Astrocyte of the spinal cord (primary cell): ENCODE results near the gene MTFP1.

Experiments used
- DNase-seq: peaks from one replicate; pipeline ENCODE4 v3.0.0; 2011; ENCODE audit warnings: low read depth, low spot score
- H3K4me3 ChIP-seq: 2 replicates; pipeline ENCODE4 v1.5.1; 2011; ENCODE audit warnings: low read depth, mild to moderate bottlenecking, low read length, moderate library complexity
- in situ Hi-C: cut with HindIII; loops from 2 replicates; pipeline ENCODE4 v1.10.0; 2017; ENCODE audit warnings: low sequenced_read_pairs
- TF ChIP-seq, protein P1 (sequence below): IDR thresholded peaks from 2 replicates; pipeline ENCODE4 v1.5.1; 2012; ENCODE audit warnings: low read depth, mild to moderate bottlenecking, low read length, inconsistent platforms

MTFP1 gene

DNA sequence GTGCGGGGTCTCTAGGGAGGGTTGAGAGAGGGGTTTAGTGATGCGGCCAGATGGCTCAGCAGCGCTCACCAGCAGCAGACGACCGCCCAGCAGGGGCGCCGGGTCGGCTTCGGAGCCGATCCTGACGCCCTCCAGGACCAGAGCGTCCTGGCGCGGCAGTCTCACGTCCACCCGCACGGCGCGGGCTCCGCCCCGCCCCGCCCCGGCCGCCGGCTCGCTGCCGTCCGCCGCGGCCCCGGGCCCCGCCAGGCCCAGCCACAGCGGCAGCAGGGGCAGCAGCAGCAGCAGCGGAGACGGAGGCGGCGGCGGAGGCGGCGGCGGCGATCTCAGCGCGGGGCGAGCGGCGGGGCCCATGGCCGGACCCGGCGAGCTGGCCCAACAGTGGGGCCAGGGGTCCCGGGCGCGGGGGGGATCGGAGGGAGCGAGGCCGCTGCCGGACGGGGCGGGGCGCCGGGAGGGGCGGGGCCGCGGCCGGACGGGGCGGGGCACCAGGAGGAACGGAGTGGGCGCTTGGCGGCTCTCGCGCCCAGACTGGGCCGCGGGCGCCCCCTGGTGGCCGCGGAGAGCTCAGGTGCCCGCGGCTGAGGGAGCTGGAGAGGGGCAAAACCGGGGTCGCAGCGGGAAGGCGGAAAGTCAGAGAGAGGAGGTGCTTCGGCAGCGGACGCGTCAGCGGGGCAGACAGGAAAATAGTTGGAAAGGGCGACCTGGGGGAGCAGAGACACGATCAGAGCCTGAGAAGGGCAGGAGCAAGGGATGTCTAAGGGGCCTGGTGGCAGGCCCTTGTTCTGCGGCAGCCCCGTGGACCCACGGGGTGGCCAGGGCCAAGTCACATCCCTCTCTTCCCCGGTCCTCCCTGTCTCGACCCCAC is 38.4 kb upstream of the MTFP1 start, which contains the start of gene RNF215:
Gene RNF215, minus strand, starts transcription at position 452 of the 868 bp plus-strand sequence. Its CDS starts 98 bp downstream, at position 354.
- H3K4me3 ChIP-seq = peak within 1 kb of the TSS; percentile 56
- TF ChIP-seq, protein P1, sequence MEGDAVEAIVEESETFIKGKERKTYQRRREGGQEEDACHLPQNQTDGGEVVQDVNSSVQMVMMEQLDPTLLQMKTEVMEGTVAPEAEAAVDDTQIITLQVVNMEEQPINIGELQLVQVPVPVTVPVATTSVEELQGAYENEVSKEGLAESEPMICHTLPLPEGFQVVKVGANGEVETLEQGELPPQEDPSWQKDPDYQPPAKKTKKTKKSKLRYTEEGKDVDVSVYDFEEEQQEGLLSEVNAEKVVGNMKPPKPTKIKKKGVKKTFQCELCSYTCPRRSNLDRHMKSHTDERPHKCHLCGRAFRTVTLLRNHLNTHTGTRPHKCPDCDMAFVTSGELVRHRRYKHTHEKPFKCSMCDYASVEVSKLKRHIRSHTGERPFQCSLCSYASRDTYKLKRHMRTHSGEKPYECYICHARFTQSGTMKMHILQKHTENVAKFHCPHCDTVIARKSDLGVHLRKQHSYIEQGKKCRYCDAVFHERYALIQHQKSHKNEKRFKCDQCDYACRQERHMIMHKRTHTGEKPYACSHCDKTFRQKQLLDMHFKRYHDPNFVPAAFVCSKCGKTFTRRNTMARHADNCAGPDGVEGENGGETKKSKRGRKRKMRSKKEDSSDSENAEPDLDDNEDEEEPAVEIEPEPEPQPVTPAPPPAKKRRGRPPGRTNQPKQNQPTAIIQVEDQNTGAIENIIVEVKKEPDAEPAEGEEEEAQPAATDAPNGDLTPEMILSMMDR = peak; percentile 80
- DNase-seq = peak; percentile 77
- in situ Hi-C loops = no loop called here

DNA sequence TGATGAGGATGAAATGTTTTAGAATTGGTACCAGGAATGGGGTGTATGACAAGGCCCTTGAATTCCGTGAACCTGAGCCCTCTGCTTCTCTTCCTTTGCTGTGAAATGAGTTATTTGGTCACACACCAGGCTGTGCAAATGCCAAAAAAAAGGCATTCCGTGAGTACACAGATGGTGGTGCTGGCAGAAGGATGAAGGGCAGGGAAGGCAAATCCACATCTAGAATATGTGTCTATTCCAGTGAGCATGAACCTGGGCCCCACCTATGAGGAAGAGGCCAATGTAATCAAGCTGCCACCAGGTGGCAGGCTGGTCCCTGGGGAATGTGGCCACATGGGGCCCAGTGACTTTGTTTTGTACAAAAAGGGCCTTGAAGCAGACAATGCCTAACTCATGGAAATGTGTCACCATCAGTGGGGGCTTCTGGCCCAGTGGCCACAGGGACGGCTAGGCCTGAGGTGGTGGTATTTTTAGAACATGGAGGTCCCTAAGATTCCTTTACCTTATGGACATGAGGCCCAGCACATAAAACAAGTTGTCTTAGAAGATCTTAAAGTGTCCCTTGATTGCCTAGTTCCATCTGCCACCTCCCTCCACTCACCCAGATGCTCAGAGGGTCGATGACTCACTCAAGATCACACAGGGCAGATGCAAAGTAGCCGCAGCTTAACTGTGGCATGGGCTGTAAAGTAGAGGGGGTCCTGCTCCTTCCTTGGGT is 34.4 kb upstream of the MTFP1 start:
- TF ChIP-seq, protein P1 = peak; percentile 79
- in situ Hi-C loops = no loop called here
- peak; percentile 80 for DNase-seq
- no peak overlapping the region for H3K4me3 ChIP-seq

DNA sequence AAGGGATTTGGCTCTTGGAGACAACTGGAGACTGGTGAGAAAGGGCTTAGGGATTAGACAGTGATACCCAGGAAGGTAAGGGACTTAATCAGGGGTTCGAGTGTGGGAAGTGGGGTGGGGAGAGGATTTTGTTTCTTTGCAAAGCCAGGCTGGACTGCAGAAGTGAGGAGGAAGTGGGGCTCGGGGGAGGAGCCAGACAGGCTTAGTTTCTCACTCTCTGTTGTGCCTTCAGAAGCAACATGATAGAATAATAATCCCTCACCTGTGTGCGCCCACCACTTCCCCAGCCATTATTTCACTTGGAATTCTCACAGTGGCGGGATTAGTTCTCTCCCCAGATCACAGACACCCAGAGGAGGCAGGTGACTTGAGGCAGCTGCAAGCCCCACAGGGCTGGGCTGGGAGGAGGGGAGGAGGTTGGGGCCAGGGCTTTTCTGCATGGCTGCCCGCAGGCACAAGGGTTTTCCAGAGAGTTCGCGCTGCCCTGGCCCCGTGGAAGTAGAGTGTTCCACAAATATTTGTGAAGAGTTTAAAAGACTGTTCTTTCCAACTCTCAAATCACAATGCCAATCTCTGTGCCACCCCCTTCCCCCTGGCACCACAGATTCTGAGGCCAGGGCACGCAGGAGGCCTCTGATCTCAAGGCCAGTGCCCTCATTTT is 32.8 kb upstream of the MTFP1 start:
- in situ Hi-C loops = no loop called here
- TF ChIP-seq, protein P1 = no peak
- no peak overlapping the region for H3K4me3 ChIP-seq
- no peak for DNase-seq

DNA sequence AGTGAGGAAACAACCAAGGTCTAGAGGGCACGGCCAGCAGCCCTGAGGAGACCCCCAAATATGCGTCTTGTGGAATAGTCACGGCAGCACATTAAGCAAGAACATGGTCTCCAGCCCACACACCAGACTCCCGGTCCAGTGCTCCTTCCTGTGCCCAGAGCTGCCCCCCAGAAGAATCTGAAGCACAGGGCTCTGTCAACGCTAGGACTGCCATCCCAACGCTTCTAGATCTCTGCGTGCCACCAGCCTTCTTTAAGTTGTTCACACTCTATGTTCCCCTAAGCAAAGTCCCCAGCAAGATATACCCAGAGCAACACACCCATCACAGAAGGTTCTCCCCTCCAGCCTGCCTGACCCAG is 32.3 kb upstream of the MTFP1 start:
- TF ChIP-seq, protein P1 = no peak
- in situ Hi-C loops = no loop called here

DNA sequence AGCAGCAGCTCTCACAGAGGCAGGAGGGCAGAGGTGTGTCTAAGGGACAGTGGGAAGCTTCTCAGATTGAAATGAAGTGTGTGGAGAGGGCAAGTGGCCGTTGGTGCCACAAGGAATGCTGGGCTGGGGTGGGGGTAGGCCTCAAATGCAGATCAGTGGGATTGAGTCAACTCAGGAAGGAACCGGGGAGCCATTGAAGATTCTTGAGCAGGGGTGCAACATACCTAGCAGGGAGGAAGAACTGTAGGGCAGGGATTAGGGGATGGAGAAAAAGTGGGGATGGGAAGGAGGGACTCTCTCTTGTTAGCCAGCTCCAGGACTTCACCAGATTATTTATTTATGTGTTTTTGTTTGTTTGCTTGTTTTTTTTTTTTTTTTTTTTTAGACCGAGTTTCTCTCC is 31.7 kb upstream of the MTFP1 start:
- TF ChIP-seq, protein P1 = no peak
- H3K4me3 ChIP-seq = no peak overlapping the region
- no peak for DNase-seq
- in situ Hi-C loops = no loop called here

More for the DNA sequence above, 32.3 kb upstream of the MTFP1 start:
- H3K4me3 ChIP-seq = no peak overlapping the region
- no peak for DNase-seq

DNA sequence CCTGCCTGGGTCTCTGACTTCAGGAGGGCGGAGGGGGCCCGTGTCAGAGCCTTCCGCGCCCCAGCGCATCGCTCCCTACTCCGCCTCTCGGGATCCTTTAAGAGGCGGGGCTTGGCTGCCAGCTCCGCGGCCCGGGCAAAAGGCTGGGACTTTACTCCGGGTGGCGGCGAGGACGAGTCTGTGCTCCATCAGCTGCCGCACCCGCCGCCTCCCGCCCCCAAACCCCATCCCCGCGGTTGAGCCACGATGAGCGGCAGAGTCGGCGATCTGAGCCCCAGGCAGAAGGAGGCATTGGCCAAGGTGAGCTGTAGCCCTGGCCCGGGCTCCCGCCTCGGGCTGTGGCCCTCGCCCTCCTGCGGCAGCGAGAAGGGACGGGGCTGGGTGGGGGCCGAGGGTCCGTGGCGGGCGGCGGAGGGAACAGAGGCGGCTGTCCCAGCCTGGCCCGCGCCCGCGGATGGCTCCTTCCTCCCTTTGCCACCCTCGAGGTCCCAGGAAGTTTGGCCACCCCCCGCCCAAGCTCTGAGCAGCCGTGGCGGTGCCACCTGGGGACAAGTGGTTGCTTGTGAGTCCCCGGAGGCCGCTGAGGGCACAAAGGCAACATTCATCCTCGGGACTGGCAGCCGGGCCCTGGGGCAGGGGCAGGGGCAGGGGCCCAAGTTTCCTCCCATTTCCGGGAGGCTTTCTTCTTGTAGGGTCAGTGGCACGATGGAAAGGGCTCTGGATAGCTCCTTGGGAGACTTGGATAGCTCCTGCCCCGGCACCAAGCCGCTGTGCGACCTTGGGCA is 28.5 kb upstream of the MTFP1 start, which contains the start of gene SEC14L2:
Gene SEC14L2, plus strand, starts transcription at position 148 of the 785 bp plus-strand sequence. Its CDS starts 99 bp downstream, at position 247.
- peak within 1 kb of the TSS; percentile 74 for H3K4me3 ChIP-seq

More for the DNA sequence above, 28.5 kb upstream of the MTFP1 start, which contains the start of gene SEC14L2:
- DNase-seq = peak; percentile 38
- in situ Hi-C loops = no loop called here
- TF ChIP-seq, protein P1 = no peak
